CD4-positive, alpha-beta T cell treated with Interleukin-2 at 100 ng/mL for 4 hours (primary cell): ENCODE data around the gene CD37.
A peak's percentile ranks its signal among the peaks of the same experiment; 100 is the strongest.
"Not testable (repeated sequence)": the region's sequence is repeated elsewhere in the genome, so short reads cannot be mapped to it uniquely, and the experiment has no call there.

Source experiments
- DNase-seq: peaks from one replicate; pipeline ENCODE4 v3.0.0-alpha.2; 2020; ENCODE audit warnings: low spot score

Gene CD37

GRCh38 chr19:49347191-49347590 is 12.0 kb downstream of the CD37 start:
- no peak for DNase-seq

GRCh38 chr19:49347835-49348234 is 12.6 kb downstream of the CD37 start:
- DNase-seq, result peak; percentile 25

GRCh38 chr19:49348305-49349189 is 13.3 kb downstream of the CD37 start:
- DNase-seq, result no peak

- DNase-seq, result no peak
Measured at GRCh38 chr19:49349567-49349966, 14.4 kb downstream of the CD37 start.

GRCh38 chr19:49355909-49356353 is 20.7 kb downstream of the CD37 start:
- DNase-seq, result no peak

GRCh38 chr19:49356382-49356781 is 21.2 kb downstream of the CD37 start:
- no peak for DNase-seq

GRCh38 chr19:49357186-49357585 is 22.0 kb downstream of the CD37 start:
- no peak for DNase-seq

- no peak for DNase-seq
Measured at GRCh38 chr19:49359851-49360820, 24.9 kb downstream of the CD37 start.

- DNase-seq, result no peak
Measured at GRCh38 chr19:49361438-49362047, 26.3 kb downstream of the CD37 start.

- DNase-seq, result no peak
Measured at GRCh38 chr19:49362048-49362928, 27.1 kb downstream of the CD37 start, which contains the start of gene TEAD2. TEAD2 (minus strand) TSS chr19:49362416; CDS start chr19:49360075, 2,341 bp downstream.

GRCh38 chr19:49362929-49363267 is 27.7 kb downstream of the CD37 start:
- no peak for DNase-seq

GRCh38 chr19:49363268-49364082 is 28.3 kb downstream of the CD37 start, which contains the start of gene DKKL1:
DKKL1 (plus strand) TSS chr19:49363877; CDS start chr19:49363999, 122 bp downstream.
- DNase-seq, result peak; percentile 56

- no peak for DNase-seq
Measured at GRCh38 chr19:49364083-49364737, 29.0 kb downstream of the CD37 start.

- no peak for DNase-seq
Measured at GRCh38 chr19:49366110-49366509, 30.9 kb downstream of the CD37 start.

GRCh38 chr19:49368711-49369358 is 33.6 kb downstream of the CD37 start:
- DNase-seq, result no peak

- DNase-seq, result no peak
Measured at GRCh38 chr19:49371184-49371583, 36.0 kb downstream of the CD37 start.

GRCh38 chr19:49373174-49373573 is 38.0 kb downstream of the CD37 start:
- not testable (repeated sequence) for DNase-seq

- no peak for DNase-seq
Measured at GRCh38 chr19:49374665-49375434, 39.6 kb downstream of the CD37 start.
